Activated naive CD4-positive, alpha-beta T cell (primary cell): ENCODE data around the gene SUN3.
"Not testable (repeated sequence)": the region's sequence is repeated elsewhere in the genome, so short reads cannot be mapped to it uniquely, and the experiment has no call there.

Experiments used
- DNase-seq, 4 experiments: peaks; one replicate each; lab custom pipeline; 2025; lab: John Stamatoyannopoulos, UW

The SUN3 gene

GRCh38 chr7:48031111-48031510, 2.2 kb upstream of the SUN3 start:
- no peak for DNase-seq

GRCh38 chr7:48025624-48026023, 3.3 kb downstream of the SUN3 start:
- no peak for DNase-seq

GRCh38 chr7:48017674-48018073, 11.2 kb downstream of the SUN3 start:
- DNase-seq, result no peak

GRCh38 chr7:48016641-48017040, 12.3 kb downstream of the SUN3 start:
- no peak for DNase-seq

GRCh38 chr7:48011951-48012350, 17.0 kb downstream of the SUN3 start:
- DNase-seq, result no peak

- DNase-seq, result no peak
Measured at GRCh38 chr7:48011323-48011722, 17.6 kb downstream of the SUN3 start.

- no peak for DNase-seq
Measured at GRCh38 chr7:48009954-48010353, 19.0 kb downstream of the SUN3 start.

- no peak for DNase-seq
Measured at GRCh38 chr7:48009257-48009656, 19.6 kb downstream of the SUN3 start.

GRCh38 chr7:48006866-48007265, 22.0 kb downstream of the SUN3 start:
- DNase-seq, result no peak

- DNase-seq, result no peak
Measured at GRCh38 chr7:48004638-48005037, 24.3 kb downstream of the SUN3 start.

GRCh38 chr7:48004032-48004431, 24.9 kb downstream of the SUN3 start:
- no peak for DNase-seq

- DNase-seq, result not testable (repeated sequence)
Measured at GRCh38 chr7:48000164-48000563, 28.7 kb downstream of the SUN3 start.

GRCh38 chr7:47999413-47999812, 29.5 kb downstream of the SUN3 start:
- DNase-seq, result no peak

- no peak for DNase-seq
Measured at GRCh38 chr7:47992446-47992845, 36.5 kb downstream of the SUN3 start.

- peak; percentile 44 to 83 (median 58) for DNase-seq
Measured at GRCh38 chr7:47991741-47992311, 37.1 kb downstream of the SUN3 start.

GRCh38 chr7:47991270-47991669, 37.6 kb downstream of the SUN3 start:
- no peak for DNase-seq

GRCh38 chr7:47990592-47990991, 38.3 kb downstream of the SUN3 start:
- no peak for DNase-seq

GRCh38 chr7:47989607-47990400, 39.1 kb downstream of the SUN3 start:
- not testable (repeated sequence) for DNase-seq

- no peak for DNase-seq
Measured at GRCh38 chr7:47988496-47989386, 40.2 kb downstream of the SUN3 start.

GRCh38 chr7:47982610-47983009, 46.3 kb downstream of the SUN3 start:
- no peak for DNase-seq

GRCh38 chr7:47980648-47981047, 48.3 kb downstream of the SUN3 start:
- not testable (repeated sequence) for DNase-seq

GRCh38 chr7:47979832-47980181, 49.1 kb downstream of the SUN3 start:
- no peak for DNase-seq
